HEK293 (cell line): ENCODE results near the gene CYP26B1.

Experiments used
- CTCF ChIA-PET: fragments of 350-600 bp; formaldehyde crosslinking; extraction: SDS; loops from one replicate; lab custom pipeline; 2021; ENCODE audit warnings: antibody characterized with exemption; lab: Yijun Ruan, JAX
- POLR2A ChIA-PET: fragments of 300-600 bp; formaldehyde crosslinking; extraction: SDS; loops from one replicate; lab custom pipeline; 2020; ENCODE audit warnings: antibody characterized with exemption, inconsistent platforms; lab: Yijun Ruan, JAX
- H3K27ac ChIP-seq: fragments of 200-500 bp; sonication (Bioruptor generic); 2 replicates; pipeline ENCODE4 v1.5.1; 2014; ENCODE audit warnings: low read depth, low read length, control low read depth, inconsistent platforms; ENCODE audit errors: extremely low read depth
- H3K36me3 ChIP-seq, 2 experiments: fragments of 200-500 bp in 1 of 2; sonication (Bioruptor generic) in 1 of 2; 1 replicate in 1 of 2; 2 replicates in 1 of 2; pipeline ENCODE4 v1.5.1; 2014 to 2017; ENCODE audit warnings: inconsistent platforms in 2 of 2, low read length in 2 of 2; ENCODE audit not compliant: control insufficient read depth in 2 of 2, insufficient read depth in 1 of 2
- H3K4me1 ChIP-seq: fragments of 200-500 bp; sonication (Bioruptor generic); 2 replicates; pipeline ENCODE4 v1.5.1; 2014; ENCODE audit warnings: mild to moderate bottlenecking, low read length, inconsistent platforms; ENCODE audit not compliant: control insufficient read depth, insufficient read depth
- H3K4me3 ChIP-seq: 2 replicates; pipeline ENCODE4 v1.5.1; 2011; ENCODE audit warnings: low read depth, mild to moderate bottlenecking, control low read depth, low read length, moderate library complexity
- H3K9me3 ChIP-seq: fragments of 200-500 bp; sonication (Bioruptor generic); 2 replicates; pipeline ENCODE4 v1.5.1; 2014; ENCODE audit warnings: low read depth, low read length, inconsistent platforms; ENCODE audit not compliant: control insufficient read depth, insufficient read depth
- BCL11B ChIP-seq: fragments of 450-650 bp; formaldehyde crosslinking; IDR thresholded peaks from 2 replicates; pipeline ENCODE4 v1.5.1; 2016; ENCODE audit warnings: low read depth, missing biosample characterization, missing genetic modification characterization
- KLF8 ChIP-seq: fragments of 450-650 bp; formaldehyde crosslinking; IDR thresholded peaks from 2 replicates; pipeline ENCODE4 v1.5.1; 2016; ENCODE audit warnings: missing biosample characterization, missing genetic modification characterization
- MZF1 ChIP-seq: fragments of 450-650 bp; formaldehyde crosslinking; IDR thresholded peaks from 2 replicates; pipeline ENCODE4 v1.5.1; 2017; ENCODE audit warnings: missing biosample characterization, missing genetic modification characterization, borderline replicate concordance
- PBX3 ChIP-seq: sonication (generic); formaldehyde crosslinking; IDR thresholded peaks from 2 replicates; pipeline ENCODE4 v1.8.1; 2022; ENCODE audit warnings: mild to moderate bottlenecking, moderate library complexity, missing genetic modification reagents
- PRDM1 ChIP-seq: fragments of 450-650 bp; formaldehyde crosslinking; IDR thresholded peaks from 2 replicates; pipeline ENCODE4; 2016; ENCODE audit warnings: missing biosample characterization, missing genetic modification characterization
- SP7 ChIP-seq: fragments of 450-650 bp; formaldehyde crosslinking; IDR thresholded peaks from 2 replicates; pipeline ENCODE4 v1.5.1; 2016; ENCODE audit warnings: missing biosample characterization, missing genetic modification characterization
- TCF7L2 ChIP-seq: IDR thresholded peaks from 2 replicates; pipeline ENCODE4 v1.6.1; 2011; ENCODE audit warnings: low read depth, mild to moderate bottlenecking, inconsistent platforms, low read length, moderate library complexity, borderline replicate concordance
- YY2 ChIP-seq: fragments of 450-650 bp; formaldehyde crosslinking; IDR thresholded peaks from 2 replicates; pipeline ENCODE4 v1.5.1; 2016; ENCODE audit warnings: missing biosample characterization, missing genetic modification characterization
- ZBTB6 ChIP-seq: fragments of 450-650 bp; formaldehyde crosslinking; IDR thresholded peaks from 2 replicates; pipeline ENCODE4 v1.5.1; 2017; ENCODE audit warnings: missing biosample characterization, missing genetic modification characterization
- ZFHX2 ChIP-seq: fragments of 450-650 bp; formaldehyde crosslinking; conservative IDR thresholded peaks from 2 replicates; pipeline ENCODE4 v1.5.1; 2016; ENCODE audit warnings: missing biosample characterization, missing genetic modification characterization
- ZFP37 ChIP-seq: fragments of 450-650 bp; formaldehyde crosslinking; IDR thresholded peaks from 2 replicates; pipeline ENCODE4 v1.5.1; 2016; ENCODE audit warnings: missing biosample characterization, missing genetic modification characterization
- ZNF18 ChIP-seq: fragments of 450-650 bp; formaldehyde crosslinking; IDR thresholded peaks from 2 replicates; pipeline ENCODE4 v1.5.1; 2016; ENCODE audit warnings: missing biosample characterization, missing genetic modification characterization
- ZNF311 ChIP-seq: fragments of 450-650 bp; formaldehyde crosslinking; IDR thresholded peaks from 2 replicates; pipeline ENCODE4 v1.5.1; 2017; ENCODE audit warnings: missing biosample characterization, missing genetic modification characterization, borderline replicate concordance
- ZNF335 ChIP-seq: fragments of 450-650 bp; formaldehyde crosslinking; conservative IDR thresholded peaks from 2 replicates; pipeline ENCODE4 v1.5.1; 2016; ENCODE audit warnings: missing biosample characterization, missing genetic modification characterization
- ZNF341 ChIP-seq: fragments of 450-650 bp; formaldehyde crosslinking; IDR thresholded peaks from 2 replicates; pipeline ENCODE4; 2016; ENCODE audit warnings: low read depth, missing biosample characterization, missing genetic modification characterization
- ZNF366 ChIP-seq: fragments of 450-650 bp; formaldehyde crosslinking; conservative IDR thresholded peaks from 2 replicates; pipeline ENCODE4 v1.5.1; 2016; ENCODE audit warnings: missing biosample characterization, missing genetic modification characterization
- ZNF404 ChIP-seq: fragments of 450-650 bp; formaldehyde crosslinking; IDR thresholded peaks from 2 replicates; pipeline ENCODE4 v1.5.1; 2017; ENCODE audit warnings: missing biosample characterization, missing genetic modification characterization
- ZNF48 ChIP-seq: fragments of 450-650 bp; formaldehyde crosslinking; IDR thresholded peaks from 2 replicates; pipeline ENCODE4 v1.5.1; 2016; ENCODE audit warnings: missing biosample characterization, missing genetic modification characterization
- ZNF501 ChIP-seq: fragments of 450-650 bp; formaldehyde crosslinking; IDR thresholded peaks from 2 replicates; pipeline ENCODE4 v1.5.1; 2016; ENCODE audit warnings: missing biosample characterization, missing genetic modification characterization
- ZNF548 ChIP-seq: fragments of 450-650 bp; formaldehyde crosslinking; IDR thresholded peaks from 2 replicates; pipeline ENCODE4 v1.5.1; 2016; ENCODE audit warnings: missing biosample characterization, missing genetic modification characterization
- ZNF560 ChIP-seq: fragments of 450-650 bp; formaldehyde crosslinking; IDR thresholded peaks from 2 replicates; pipeline ENCODE4 v1.5.1; 2017; ENCODE audit warnings: missing biosample characterization, missing genetic modification characterization, borderline replicate concordance
- ZNF580 ChIP-seq: fragments of 450-650 bp; formaldehyde crosslinking; IDR thresholded peaks from 2 replicates; pipeline ENCODE4 v1.5.1; 2016; ENCODE audit warnings: missing biosample characterization, missing genetic modification characterization
- ZNF660 ChIP-seq: fragments of 450-650 bp; IDR thresholded peaks from 2 replicates; pipeline ENCODE4 v1.5.1; 2018; ENCODE audit warnings: missing biosample characterization, mild to moderate bottlenecking, missing genetic modification characterization
- ZNF791 ChIP-seq: fragments of 450-650 bp; formaldehyde crosslinking; IDR thresholded peaks from 2 replicates; pipeline ENCODE4 v1.5.1; 2016; ENCODE audit warnings: missing biosample characterization, missing genetic modification characterization
- ZSCAN30 ChIP-seq: fragments of 450-650 bp; IDR thresholded peaks from 2 replicates; pipeline ENCODE4 v1.5.1; 2018; ENCODE audit warnings: missing biosample characterization, mild to moderate bottlenecking, missing genetic modification characterization, moderate library complexity

CYP26B1 gene

GRCh38 chr2:72097276-72097675 is 50.4 kb downstream of the CYP26B1 start:
- TF ChIP-seq ZFP37 (tag by site-specific recombination) = no peak
- no peak for TF ChIP-seq ZNF501
- TF ChIP-seq KLF8 (tag by site-specific recombination) = no peak
- TF ChIP-seq ZNF548 (tag by site-specific recombination) = no peak
- no peak for TF ChIP-seq TCF7L2
- TF ChIP-seq ZNF18 (tag by site-specific recombination) = no peak
- TF ChIP-seq ZBTB6 = no peak
- TF ChIP-seq, all 188 proteins: peak for 0
- ChIA-PET POLR2A (no interaction called here), CTCF (interaction anchor here (0.5 to 1.0 kb wide), 3 partner anchors 19 to 484 kb away, joined by 4 read pairs; no protein-coding TSS in a partner anchor)
- Histone ChIP-seq H3K4me3 (no peak overlapping the region), H3K27ac (no peak overlapping the region), H3K4me1 (no peaks in the 10 kb centered on the region), H3K36me3 (no peaks in the 10 kb centered on the region), H3K9me3 (no peaks in the 10 kb centered on the region)

GRCh38 chr2:72096181-72096580 is 51.5 kb downstream of the CYP26B1 start:
- TF ChIP-seq ZFHX2 (tag by site-specific recombination) = no peak
- no peak for TF ChIP-seq YY2 (tag by site-specific recombination)
- no peak for TF ChIP-seq ZNF335
- TF ChIP-seq BCL11B = no peak
- no peak for TF ChIP-seq ZNF404
- no peak for TF ChIP-seq PRDM1 (tag by site-specific recombination)
- no peak for TF ChIP-seq ZNF341 (tag by site-specific recombination)
- TF ChIP-seq SP7 (tag by site-specific recombination) = no peak
- TF ChIP-seq ZNF660 (tag by site-specific recombination) = no peak
- no peak for TF ChIP-seq ZNF560
- TF ChIP-seq ZNF791 (tag by site-specific recombination) = no peak
- TF ChIP-seq ZNF580 (tag by site-specific recombination) = no peak
- no peak for TF ChIP-seq ZSCAN30
- no peak for TF ChIP-seq ZNF311
- no peak for TF ChIP-seq MZF1
- no peak for TF ChIP-seq ZNF366 (tag by site-specific recombination)
- TF ChIP-seq ZNF48 (tag by site-specific recombination) = no peak
- TF ChIP-seq PBX3 = no peak
- CTCF ChIA-PET = interaction anchor here (1.0 kb wide), 1 partner anchor 791 kb away, joined by 3 read pairs; the partner anchor contains the start of gene SPR
- POLR2A ChIA-PET = no interaction called here

More at GRCh38 chr2:72096181-72096580, 51.5 kb downstream of the CYP26B1 start:
- H3K4me3 ChIP-seq = no peak overlapping the region
- H3K9me3 ChIP-seq = no peaks in the 10 kb centered on the region
- H3K4me1 ChIP-seq = no peaks in the 10 kb centered on the region
- H3K27ac ChIP-seq = no peak overlapping the region
- no peaks in the 10 kb centered on the region for H3K36me3 ChIP-seq
